Endothelial cell of umbilical vein (primary cell): ENCODE data around the gene CCDC7. TPM values are rescaled to one million over a fixed set of nuclear protein-coding genes. Genes with fewer than 3 reads are reported as not detected.

Experiments used
- BruUV-seq: library from RNA; stranded (reverse); fragments of 400-500 nt; replicated peaks from 2 replicates; lab custom pipeline; 2021; lab: Mats Ljungman, UMichigan
- CTCF ChIA-PET: fragments of 300-600, 350-600 bp; sonication (Branson Sonifier 250); formaldehyde crosslinking; loops from one replicate; lab custom pipeline; 2021; ENCODE audit warnings: antibody characterized with exemption, inconsistent platforms; lab: Charles Lee
- POLR2A ChIA-PET: fragments of 300-600, 350-600 bp; sonication (Branson Sonifier 250); formaldehyde crosslinking; loops from one replicate; lab custom pipeline; 2021; ENCODE audit warnings: antibody characterized with exemption, inconsistent platforms; lab: Charles Lee
- DNase-seq: peaks from one replicate; pipeline ENCODE4 v3.0.0-alpha.2; 2011; ENCODE audit warnings: low read depth, low spot score
- FAIRE-seq: peaks from 2 replicates; lab custom pipeline; 2011; peaks lifted over from hg19 to GRCh38; lab: Jason Lieb, UNC
- H2AFZ ChIP-seq: 2 replicates; pipeline ENCODE4 v1.6.0; 2012; ENCODE audit warnings: low read depth, low read length, control low read depth, inconsistent platforms
- H3K27ac ChIP-seq: 2 replicates; pipeline ENCODE4 v1.5.1; 2011; ENCODE audit warnings: low read depth, mild to moderate bottlenecking, control low read depth, low read length, moderate library complexity; ENCODE audit not compliant: insufficient read depth
- H3K27me3 ChIP-seq, 2 experiments: 2 replicates each; pipeline versions ENCODE4 v1.6.0 to v1.6.1; 2011; ENCODE audit warnings: low read length in 2 of 2, mixed read lengths in 1 of 2; ENCODE audit not compliant: control insufficient read depth in 2 of 2, insufficient read depth in 2 of 2
- H3K36me3 ChIP-seq, 2 experiments: 2 replicates in 1 of 2; 3 replicates in 1 of 2; pipeline ENCODE4 v1.5.1; 2011; ENCODE audit warnings: low read length in 2 of 2, mild to moderate bottlenecking in 1 of 2, moderate library complexity in 1 of 2; ENCODE audit not compliant: control insufficient read depth in 2 of 2, insufficient read depth in 2 of 2; ENCODE audit errors: extremely low read depth in 1 of 2
- H3K4me1 ChIP-seq: 3 replicates; pipeline ENCODE4 v1.5.1; 2011; ENCODE audit warnings: mild to moderate bottlenecking, low read length; ENCODE audit not compliant: control insufficient read depth, insufficient read depth; ENCODE audit errors: extremely low read depth
- H3K4me2 ChIP-seq: 2 replicates; pipeline ENCODE4 v1.6.1; 2011; ENCODE audit warnings: low read length, control low read depth, mixed read lengths; ENCODE audit not compliant: insufficient read depth
- H3K4me3 ChIP-seq, 3 experiments: fragments of 200-600 bp in 1 of 3; sonication (generic), shearing (Covaris generic) in 1 of 3; replicated peaks in 1 of 3; 2 replicates each; pipeline ENCODE4 v1.5.1; 2011 to 2016; ENCODE audit warnings: control low read depth in 3 of 3, low read length in 3 of 3, mild to moderate bottlenecking in 2 of 3, inconsistent platforms in 1 of 3, low read depth in 1 of 3, moderate library complexity in 1 of 3; ENCODE audit not compliant: insufficient read depth in 1 of 3
- H3K79me2 ChIP-seq: 2 replicates; pipeline ENCODE4 v1.6.0; 2012; ENCODE audit warnings: low read length, inconsistent platforms; ENCODE audit not compliant: control insufficient read depth, insufficient read depth
- H3K9ac ChIP-seq: replicated peaks from 2 replicates; pipeline ENCODE3; 2011; ENCODE audit warnings: low read length, control low read depth; ENCODE audit not compliant: insufficient read depth; ENCODE audit errors: extremely low read depth
- H3K9me1 ChIP-seq: replicated peaks from 3 replicates; pipeline ENCODE4 v1.6.0; 2011; ENCODE audit warnings: mild to moderate bottlenecking, low read length; ENCODE audit not compliant: control insufficient read depth, insufficient read depth; ENCODE audit errors: extremely low read depth
- H3K9me3 ChIP-seq: replicated peaks from 2 replicates; pipeline ENCODE4 v1.5.1; 2012; ENCODE audit warnings: low read length, inconsistent platforms; ENCODE audit not compliant: control insufficient read depth, insufficient read depth
- H4K20me1 ChIP-seq: replicated peaks from 2 replicates; pipeline ENCODE3; 2011; ENCODE audit warnings: mild to moderate bottlenecking, low read length; ENCODE audit not compliant: control insufficient read depth, insufficient read depth; ENCODE audit errors: extremely low read depth
- FOS ChIP-seq: IDR thresholded peaks from 2 replicates; pipeline ENCODE4 v1.6.1; 2011; ENCODE audit warnings: mild to moderate bottlenecking, low read length, moderate library complexity, borderline replicate concordance; ENCODE audit not compliant: insufficient read depth
- GATA2 ChIP-seq: IDR thresholded peaks from 2 replicates; pipeline ENCODE4 v1.7.0; 2011; ENCODE audit warnings: low read depth, mild to moderate bottlenecking, moderate library complexity, mixed read lengths, low read length; ENCODE audit not compliant: insufficient read length, insufficient read depth
- JUN ChIP-seq: IDR thresholded peaks from 2 replicates; pipeline ENCODE4 v1.6.1; 2011; ENCODE audit warnings: borderline replicate concordance, low read depth; ENCODE audit not compliant: insufficient read length, insufficient read depth
- MYC ChIP-seq: IDR thresholded peaks from one replicate; pipeline ENCODE4 v1.6.1; 2011; ENCODE audit warnings: mild to moderate bottlenecking, low read depth, low read length
- POLR2A ChIP-seq: IDR thresholded peaks from 2 replicates; pipeline ENCODE4 v1.6.1; 2012; ENCODE audit warnings: low read depth, mild to moderate bottlenecking, control low read depth, low read length
- POLR2AphosphoS5 ChIP-seq: IDR thresholded peaks from 2 replicates; pipeline ENCODE4 v1.6.1; 2012; ENCODE audit warnings: low read depth, mild to moderate bottlenecking, control low read depth, low read length, moderate library complexity; ENCODE audit not compliant: insufficient read depth
- dilution Hi-C: fragments of 300-500 bp; cut with MboI; formaldehyde crosslinking; loops from one replicate; pipeline ENCODE4 v1.15.0; 2019; ENCODE audit warnings: low sequenced_read_pairs; ENCODE audit not compliant: extremely low pct_ligation_motif_present
- intact Hi-C: fragments of 100-400 bp; cut with micrococcal nuclease; formaldehyde crosslinking; loops from one replicate; pipeline ENCODE4 v1.10.0; 2022
- polyA plus RNA-seq, 4 experiments: library from polyadenylated mRNA; depleted of rRNA in 3 of 4; stranded (reverse) in 3 of 4; unstranded in 1 of 4; fragments of >200 nt; gene quantifications; 2 replicates each; pipeline versions ENCODE4 v1.2.1 to v1.2.3, GENCODE V29; 2011 to 2012; ENCODE audit warnings: missing spikeins in 1 of 4
- total RNA-seq: library from RNA; stranded (reverse); gene quantifications from 2 replicates; pipeline ENCODE4 v1.2.3, GENCODE V29; 2021
- TF ChIP-seq, protein P1 (sequence below): IDR thresholded peaks from 2 replicates; pipeline ENCODE4 v1.6.1; 2011; ENCODE audit not compliant: insufficient read depth, insufficient read length
- TF ChIP-seq, protein P2 (sequence below), 2 donors: IDR thresholded peaks; 1 replicate in 1 of 2; 2 replicates in 1 of 2; pipeline ENCODE4 v1.5.1; 2011; ENCODE audit warnings: low read length in 2 of 2, mild to moderate bottlenecking in 2 of 2, moderate library complexity in 2 of 2, control low read depth in 1 of 2, inconsistent platforms in 1 of 2, low read depth in 1 of 2; ENCODE audit not compliant: insufficient read depth in 1 of 2; ENCODE audit errors: extremely low read depth in 1 of 2

CCDC7 gene
- total and polyA plus RNA-seq, 2 donors (not counting 3 experiments of a cell fraction or from before 2014, with no cell fraction given), result 0.35 to 8.2 TPM

DNA sequence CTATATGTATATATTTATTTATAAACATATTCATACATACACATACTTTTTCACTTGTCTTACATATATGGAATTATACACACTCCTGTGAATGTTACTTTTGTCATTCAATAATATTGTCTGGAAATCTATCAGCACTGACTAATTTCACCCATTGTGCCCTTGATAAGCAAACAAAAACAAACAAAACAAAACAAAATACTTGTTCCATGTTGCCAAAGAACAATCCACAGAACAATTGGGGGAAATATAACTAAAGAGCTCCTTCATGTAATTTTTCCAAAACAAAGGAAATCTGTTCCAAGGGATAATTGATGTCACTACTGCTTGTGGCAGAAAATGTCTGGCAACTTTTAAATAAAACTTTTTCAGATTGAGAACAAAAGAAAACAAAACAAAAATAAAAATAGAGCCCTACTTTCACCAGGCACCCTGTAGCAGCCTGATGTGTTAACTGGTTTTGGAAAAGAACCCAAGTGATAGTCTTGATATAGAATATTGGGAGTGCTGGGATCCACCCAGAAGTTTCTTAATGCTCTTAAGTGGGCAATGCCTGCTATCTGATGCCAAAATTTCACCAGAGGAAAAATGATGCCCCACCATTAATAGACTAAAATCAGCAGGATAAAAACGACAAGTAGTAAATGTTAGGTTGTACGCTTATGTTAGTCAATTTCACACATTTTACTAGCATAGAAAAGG, 34.0 kb upstream of the CCDC7 start:
- DNase-seq (peak; percentile 93), FAIRE-seq (peak; percentile 68)
- H3K27ac ChIP-seq, result peak overlapping the region; percentile 77
- H3K79me2 ChIP-seq, result no peaks in the 10 kb centered on the region
- BruUV-seq, result no TSS peak
- H3K36me3 ChIP-seq, result no peaks in the 10 kb centered on the region
- no peaks in the 10 kb centered on the region for H3K27me3 ChIP-seq
- intact Hi-C loops (loop anchor here (1.0 to 5.0 kb wide), 2 partner anchors 33 to 35 kb away; no protein-coding TSS in a partner anchor), dilution Hi-C loops (no loop called here)
- H3K9me3 ChIP-seq, result no peaks in the 10 kb centered on the region
- POLR2A ChIA-PET, result no interaction called here
- CTCF ChIA-PET, result interaction anchor here (1.0 kb wide), 1 partner anchor 11 kb away, joined by 3 read pairs; no protein-coding TSS in a partner anchor
- H3K9me1 ChIP-seq, result no peaks in the 10 kb centered on the region
- TF ChIP-seq MYC, result no peak
- TF ChIP-seq GATA2, result peak; percentile 8
- peak; percentile 73 for TF ChIP-seq JUN
- no peak for TF ChIP-seq POLR2A
- peak overlapping the region; percentile 63 for H3K4me2 ChIP-seq
- no peaks in the 10 kb centered on the region for H4K20me1 ChIP-seq
- H3K4me3 ChIP-seq, result no peak overlapping the region
- peak overlapping the region; percentile 44 for H2AFZ ChIP-seq
- H3K9ac ChIP-seq, result peak overlapping the region; percentile 55
- H3K4me1 ChIP-seq, result peaks cover 24% of the 10 kb centered on the region

DNA sequence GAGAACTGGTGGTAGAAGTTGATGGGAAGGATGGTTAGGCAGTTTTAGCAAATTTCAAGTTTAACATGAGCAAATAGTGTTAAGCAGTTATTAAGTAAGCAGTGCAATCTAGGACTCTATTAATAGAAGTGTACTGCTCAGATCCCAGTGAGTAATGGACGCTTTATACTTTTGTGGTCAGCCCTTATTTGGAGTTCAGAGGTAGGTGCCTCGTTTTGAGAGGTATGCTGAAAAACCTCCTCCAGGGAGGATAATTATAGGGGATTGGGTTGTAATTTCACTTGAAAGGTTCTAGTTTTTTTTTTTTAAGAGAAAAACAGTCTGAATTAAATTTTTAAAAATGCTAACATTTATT, 33.5 kb upstream of the CCDC7 start:
- POLR2A ChIA-PET, result no interaction called here
- H3K79me2 ChIP-seq, result no peaks in the 10 kb centered on the region
- H3K36me3 ChIP-seq, result no peaks in the 10 kb centered on the region
- intact Hi-C loops, result loop anchor here (1.0 to 5.0 kb wide), 2 partner anchors 33 to 35 kb away; no protein-coding TSS in a partner anchor
- no peaks in the 10 kb centered on the region for H3K9me3 ChIP-seq
- peaks cover 24% of the 10 kb centered on the region for H3K4me1 ChIP-seq
- no peaks in the 10 kb centered on the region for H3K27me3 ChIP-seq
- no peak for FAIRE-seq
- H3K4me2 ChIP-seq, result peak overlapping the region; percentile 63
- no peak for DNase-seq
- CTCF ChIA-PET, result interaction anchor here (1.0 kb wide), 1 partner anchor 11 kb away, joined by 3 read pairs; no protein-coding TSS in a partner anchor
- H2AFZ ChIP-seq, result peak overlapping the region; percentile 44
- H3K9me1 ChIP-seq, result no peaks in the 10 kb centered on the region
- no TSS peak for BruUV-seq
- dilution Hi-C loops, result no loop called here
- peak overlapping the region; percentile 55 for H3K9ac ChIP-seq
- H3K27ac ChIP-seq, result peak overlapping the region; percentile 77
- no peaks in the 10 kb centered on the region for H4K20me1 ChIP-seq
- no peak overlapping the region for H3K4me3 ChIP-seq
- TF ChIP-seq, protein P1, sequence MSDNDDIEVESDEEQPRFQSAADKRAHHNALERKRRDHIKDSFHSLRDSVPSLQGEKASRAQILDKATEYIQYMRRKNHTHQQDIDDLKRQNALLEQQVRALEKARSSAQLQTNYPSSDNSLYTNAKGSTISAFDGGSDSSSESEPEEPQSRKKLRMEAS, result no peak
- TF ChIP-seq JUN (no peak), POLR2AphosphoS5 (no peak), POLR2A (no peak), FOS (no peak)
- TF ChIP-seq, protein P2, sequence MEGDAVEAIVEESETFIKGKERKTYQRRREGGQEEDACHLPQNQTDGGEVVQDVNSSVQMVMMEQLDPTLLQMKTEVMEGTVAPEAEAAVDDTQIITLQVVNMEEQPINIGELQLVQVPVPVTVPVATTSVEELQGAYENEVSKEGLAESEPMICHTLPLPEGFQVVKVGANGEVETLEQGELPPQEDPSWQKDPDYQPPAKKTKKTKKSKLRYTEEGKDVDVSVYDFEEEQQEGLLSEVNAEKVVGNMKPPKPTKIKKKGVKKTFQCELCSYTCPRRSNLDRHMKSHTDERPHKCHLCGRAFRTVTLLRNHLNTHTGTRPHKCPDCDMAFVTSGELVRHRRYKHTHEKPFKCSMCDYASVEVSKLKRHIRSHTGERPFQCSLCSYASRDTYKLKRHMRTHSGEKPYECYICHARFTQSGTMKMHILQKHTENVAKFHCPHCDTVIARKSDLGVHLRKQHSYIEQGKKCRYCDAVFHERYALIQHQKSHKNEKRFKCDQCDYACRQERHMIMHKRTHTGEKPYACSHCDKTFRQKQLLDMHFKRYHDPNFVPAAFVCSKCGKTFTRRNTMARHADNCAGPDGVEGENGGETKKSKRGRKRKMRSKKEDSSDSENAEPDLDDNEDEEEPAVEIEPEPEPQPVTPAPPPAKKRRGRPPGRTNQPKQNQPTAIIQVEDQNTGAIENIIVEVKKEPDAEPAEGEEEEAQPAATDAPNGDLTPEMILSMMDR (IDR thresholded peaks at IDR 0.05; ENCODE audit: extremely low read depth in 1 of 2, insufficient read depth in 1 of 2, low read depth in 1 of 2, low read length in 2 of 2), result no peak
